Heart left ventricle (tissue), 13 donors: ENCODE measurements around the gene TRIM66.

Experiments used
- POLR2A ChIP-seq, 2 donors: fragments of 450-650 bp; IDR thresholded peaks; one replicate each; pipeline ENCODE4 v1.6.1; 2017; ENCODE audit warnings: antibody characterized with exemption in 2 of 2, mild to moderate bottlenecking in 2 of 2, moderate library complexity in 2 of 2
- TF ChIP-seq, protein P1 (sequence below), 12 donors: fragments of 200-600 bp; sonication (generic) in 4 of 12; IDR thresholded peaks; one replicate each; pipeline versions ENCODE4 v1.5.0 to v1.8.0; 2018 to 2022; ENCODE audit warnings: antibody characterized with exemption in 12 of 12, mild to moderate bottlenecking in 5 of 12
- donor health status: ischemic (EF 13 %, LVEDD 7.1; RV severe dilation, severe dysfunction).
- donor health status: DM: no; HTN: yes; CAD: no.
- donor health status: DM: no; HTN: no; CAD: no.
- donor health status: ischemic (EF 25% LVEDD 6.9; RV normal size, moderate dysfunction).
- donor health status: ischemic (EF 25% LVEDD 5.7; RV mildly dilated, moderate dysfunction).
- donor health status: ischemic (EF 35%, LVEDD 5.7; RV mildly dilated, moderate dysfunction).
- donor health status: nonischemic (EF 11% LVEDD 7.7; RV severe dilation, severe dysfunction).
- donor health status: DM: yes; HTN: yes; CAD: no.
- donor health status: PGD.
- donor health status: ischemic (EF 29% LVEDD 5.4; RV normal size, mild dysfunction).
- donor health status: nonischemic (EF 23%, LVEDD 6.1; RV moderate dilation, normal function).

DNA sequence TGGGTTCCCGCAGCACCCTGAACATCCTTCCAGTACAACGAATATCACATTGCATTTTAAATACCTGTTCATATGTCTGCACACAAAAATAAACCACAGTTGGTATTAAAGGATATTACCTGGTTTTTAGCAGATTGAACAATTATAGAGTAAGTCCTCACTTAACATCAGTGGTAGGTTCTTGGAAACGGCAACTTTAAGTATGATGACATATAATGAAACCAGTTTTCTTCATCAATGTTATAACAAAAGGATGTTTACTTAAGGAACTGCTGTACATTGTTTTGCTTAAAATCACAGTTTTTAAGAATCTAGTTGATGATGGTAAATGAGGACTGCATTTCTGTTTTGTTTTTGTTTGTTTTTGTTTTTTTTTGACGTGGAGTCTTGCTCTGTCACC, 28.0 kb downstream of the TRIM66 start:
- TF ChIP-seq POLR2A (IDR thresholded peaks at IDR 0.05) = no peak
- TF ChIP-seq, protein P1, sequence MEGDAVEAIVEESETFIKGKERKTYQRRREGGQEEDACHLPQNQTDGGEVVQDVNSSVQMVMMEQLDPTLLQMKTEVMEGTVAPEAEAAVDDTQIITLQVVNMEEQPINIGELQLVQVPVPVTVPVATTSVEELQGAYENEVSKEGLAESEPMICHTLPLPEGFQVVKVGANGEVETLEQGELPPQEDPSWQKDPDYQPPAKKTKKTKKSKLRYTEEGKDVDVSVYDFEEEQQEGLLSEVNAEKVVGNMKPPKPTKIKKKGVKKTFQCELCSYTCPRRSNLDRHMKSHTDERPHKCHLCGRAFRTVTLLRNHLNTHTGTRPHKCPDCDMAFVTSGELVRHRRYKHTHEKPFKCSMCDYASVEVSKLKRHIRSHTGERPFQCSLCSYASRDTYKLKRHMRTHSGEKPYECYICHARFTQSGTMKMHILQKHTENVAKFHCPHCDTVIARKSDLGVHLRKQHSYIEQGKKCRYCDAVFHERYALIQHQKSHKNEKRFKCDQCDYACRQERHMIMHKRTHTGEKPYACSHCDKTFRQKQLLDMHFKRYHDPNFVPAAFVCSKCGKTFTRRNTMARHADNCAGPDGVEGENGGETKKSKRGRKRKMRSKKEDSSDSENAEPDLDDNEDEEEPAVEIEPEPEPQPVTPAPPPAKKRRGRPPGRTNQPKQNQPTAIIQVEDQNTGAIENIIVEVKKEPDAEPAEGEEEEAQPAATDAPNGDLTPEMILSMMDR (IDR thresholded peaks at IDR 0.05) = no peak
